Measurements from ENCODE around the gene GTPBP1.

Gene GTPBP1

DNA sequence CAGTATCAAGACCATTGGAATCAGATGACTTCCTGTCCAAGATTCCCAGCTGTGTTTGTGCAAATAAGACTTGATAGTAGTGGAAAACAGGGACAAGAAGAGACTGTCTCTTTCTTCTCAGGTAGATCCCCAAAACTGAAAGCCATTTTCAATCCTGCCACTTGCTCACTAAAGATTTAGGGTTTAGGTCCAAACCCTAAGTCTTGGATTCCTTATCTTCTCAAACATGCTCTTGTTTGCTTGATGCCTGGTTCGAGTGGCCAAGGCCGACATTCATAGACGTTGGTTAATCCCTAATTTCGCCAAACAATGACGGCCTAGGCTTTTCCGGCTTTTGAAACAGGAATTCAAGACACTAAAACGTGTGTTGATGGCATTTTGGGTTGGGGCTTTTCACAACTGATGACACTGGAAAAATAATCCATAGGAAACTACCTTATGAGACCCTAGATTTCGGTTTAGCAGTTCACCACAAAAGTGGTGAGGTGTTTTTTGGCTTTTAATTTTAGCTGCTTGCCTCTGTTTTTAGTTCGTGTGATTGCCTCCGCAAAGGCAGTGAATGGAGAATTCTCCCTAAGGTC lies 1.0 kb upstream of the GTPBP1 start:
- no peak for DNase-seq (ENCODE audit: low read depth)

DNA sequence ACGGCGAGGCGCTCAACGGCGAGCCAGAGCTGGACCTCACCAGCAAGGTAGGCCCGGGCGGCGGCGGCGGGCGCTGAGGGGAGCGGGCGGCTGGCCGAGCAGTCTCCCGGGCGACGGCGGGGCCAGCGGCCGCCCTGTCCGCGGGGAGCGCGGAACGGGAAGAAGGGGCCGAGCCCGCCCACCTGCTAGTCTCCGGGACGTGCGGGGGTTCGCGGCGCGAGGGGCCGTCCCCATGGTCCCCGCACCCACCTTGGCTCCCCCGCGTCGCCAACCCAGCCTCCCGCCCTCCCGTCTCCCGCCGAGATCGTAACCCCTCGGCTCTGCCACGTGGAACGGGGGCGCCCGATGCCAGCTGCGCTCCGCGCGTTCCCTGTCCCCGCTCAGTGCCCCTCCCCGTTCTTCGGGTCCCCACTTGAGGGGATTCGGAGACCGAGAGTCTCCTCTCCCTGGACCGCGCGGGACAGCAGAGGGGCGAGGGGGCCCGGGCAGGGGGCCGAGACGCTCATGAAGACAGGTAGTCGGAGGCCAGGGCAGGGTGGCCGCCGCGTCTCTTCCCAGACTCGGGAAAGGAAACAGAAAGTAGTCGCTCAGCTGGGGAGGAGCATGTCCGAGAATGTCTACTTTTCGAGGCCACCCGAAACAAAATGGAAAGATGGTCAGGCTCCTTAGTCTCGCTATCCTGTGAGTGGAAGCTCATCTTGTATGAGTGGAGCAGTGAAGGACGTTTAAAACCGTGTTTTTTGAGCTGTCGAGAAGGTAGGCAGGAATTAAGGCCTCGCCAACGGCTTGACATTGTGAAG lies 557 bp downstream of the GTPBP1 start:
- DNase-seq (ENCODE audit: low read depth): peak; percentile 60

DNA sequence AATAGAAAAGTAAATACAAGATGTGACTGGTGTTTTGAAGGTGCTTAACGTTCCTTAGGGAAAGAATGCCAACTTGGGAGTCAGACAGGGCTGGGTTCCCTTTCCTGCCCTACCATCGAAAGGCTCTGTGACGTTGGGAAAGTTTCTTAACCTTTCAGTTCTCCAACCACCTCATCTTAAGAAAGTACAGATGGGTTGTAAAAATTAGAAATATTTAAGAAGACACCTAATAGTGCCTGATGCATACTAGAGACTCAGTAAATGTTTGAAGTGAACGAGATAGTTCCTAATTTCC lies 1.1 kb downstream of the GTPBP1 start:
- no peak for DNase-seq (ENCODE audit: low read depth)

GRCh38 chr22:38707346-38707745 lies 1.6 kb downstream of the GTPBP1 start:
- peak; percentile 36 for DNase-seq (ENCODE audit: low read depth)

DNA sequence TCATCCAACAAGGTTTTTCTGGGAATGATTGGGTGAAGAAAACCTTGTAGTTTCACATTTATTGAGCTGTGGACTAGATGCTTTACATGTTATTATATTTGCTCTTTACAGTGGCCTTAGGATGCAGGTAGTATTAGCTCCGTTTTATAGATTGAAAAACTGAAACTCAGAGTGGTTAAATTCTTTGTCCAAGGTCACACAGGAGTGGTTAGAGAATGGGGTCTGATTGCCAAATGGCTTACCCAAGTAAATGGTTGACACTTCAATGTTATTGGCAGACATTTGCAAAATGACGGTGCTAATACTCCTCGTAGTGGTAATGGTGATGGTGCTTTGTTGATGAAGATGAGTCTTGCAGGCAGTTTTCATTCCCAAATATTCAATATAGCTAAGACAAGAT lies 2.2 kb downstream of the GTPBP1 start:
- DNase-seq (ENCODE audit: low read depth): no peak

DNA sequence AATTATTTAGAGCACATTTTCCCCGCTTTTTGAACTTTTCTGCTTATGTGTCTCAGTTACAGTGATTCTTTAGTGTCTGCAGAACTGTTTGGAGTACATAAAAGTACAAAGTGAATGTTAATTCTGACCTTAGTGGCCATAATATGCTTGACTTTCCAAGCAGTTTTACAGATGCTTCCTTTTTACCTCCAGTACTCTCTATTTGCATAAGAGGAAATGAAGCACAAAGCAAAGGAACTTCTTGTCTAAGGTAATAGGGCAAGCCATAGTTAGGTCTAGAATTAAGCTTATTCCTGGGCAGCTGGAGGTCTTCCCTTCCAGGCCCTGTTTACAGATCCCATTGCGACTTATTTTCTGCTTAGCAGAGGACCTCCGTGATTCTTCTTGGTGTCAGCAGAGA lies 3.6 kb downstream of the GTPBP1 start:
- DNase-seq (ENCODE audit: low read depth): no peak

DNA sequence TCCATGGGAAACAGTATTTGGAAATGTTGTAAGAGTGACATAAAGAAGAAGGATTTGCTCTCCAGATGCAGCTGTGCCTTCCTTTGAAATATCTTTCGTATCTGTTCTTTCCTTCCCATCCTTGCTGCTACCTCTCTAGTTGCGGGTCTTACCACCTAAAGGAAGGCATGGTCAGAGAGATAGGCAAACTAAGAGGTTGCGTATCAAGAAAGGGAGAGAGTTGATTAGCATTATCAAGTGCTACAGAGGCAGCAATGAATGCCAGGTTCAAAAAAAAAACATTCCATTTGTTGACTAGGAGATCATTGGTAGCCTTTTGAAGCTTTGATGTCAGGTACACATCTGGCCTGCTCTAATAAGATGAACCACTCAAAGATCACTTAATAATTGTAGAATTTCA lies 4.6 kb downstream of the GTPBP1 start:
- no peak for DNase-seq (ENCODE audit: low read depth)

DNA sequence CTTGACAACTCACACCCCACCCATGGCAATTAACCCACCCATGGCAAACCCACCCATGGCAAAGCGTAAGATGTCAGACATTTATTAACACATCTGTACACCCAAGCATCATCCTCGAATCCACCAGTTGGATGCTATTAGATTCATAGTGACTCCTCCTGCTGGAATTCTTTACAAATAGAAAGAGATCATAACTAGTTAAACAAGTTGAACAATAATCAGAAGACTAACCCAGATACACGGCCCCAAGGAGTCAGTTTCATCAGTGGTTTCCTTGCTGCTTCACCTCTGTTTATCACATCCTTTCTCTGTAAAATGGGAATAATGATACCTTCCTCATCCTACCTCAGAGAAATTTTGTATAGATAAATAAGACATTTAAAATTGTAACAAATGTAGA lies 5.1 kb downstream of the GTPBP1 start:
- DNase-seq (ENCODE audit: low read depth): no peak

GRCh38 chr22:38712486-38713207 lies 6.9 kb downstream of the GTPBP1 start:
- no peak for DNase-seq (ENCODE audit: low read depth)

GRCh38 chr22:38713921-38714320 lies 8.2 kb downstream of the GTPBP1 start:
- DNase-seq (ENCODE audit: low read depth): no peak

- DNase-seq (ENCODE audit: low read depth): no peak
Observed at GRCh38 chr22:38715176-38715764, 9.5 kb downstream of the GTPBP1 start.

GRCh38 chr22:38715852-38716251 lies 10.1 kb downstream of the GTPBP1 start:
- no peak for DNase-seq (ENCODE audit: low read depth)

GRCh38 chr22:38716271-38716670 lies 10.5 kb downstream of the GTPBP1 start:
- DNase-seq (ENCODE audit: low read depth): no peak

DNA sequence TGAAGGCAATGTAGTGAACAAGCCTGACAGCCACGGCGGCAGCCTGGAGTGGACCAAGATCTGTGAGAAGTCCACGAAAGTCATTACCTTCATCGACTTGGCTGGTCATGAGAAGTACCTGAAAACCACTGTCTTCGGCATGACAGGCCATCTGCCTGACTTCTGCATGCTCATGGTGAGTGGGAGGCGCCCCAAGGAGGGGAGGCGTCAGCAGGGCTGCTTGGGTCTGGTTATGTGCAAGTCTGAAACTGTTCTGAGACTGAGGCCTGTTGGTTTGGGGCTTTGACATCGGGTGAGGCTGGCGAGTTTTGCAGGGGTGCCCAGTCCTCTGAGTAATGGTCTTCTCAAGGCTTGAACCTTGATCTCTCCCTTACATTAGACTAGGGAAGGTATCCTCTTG lies 11.1 kb downstream of the GTPBP1 start:
- no peak for DNase-seq (ENCODE audit: low read depth)

DNA sequence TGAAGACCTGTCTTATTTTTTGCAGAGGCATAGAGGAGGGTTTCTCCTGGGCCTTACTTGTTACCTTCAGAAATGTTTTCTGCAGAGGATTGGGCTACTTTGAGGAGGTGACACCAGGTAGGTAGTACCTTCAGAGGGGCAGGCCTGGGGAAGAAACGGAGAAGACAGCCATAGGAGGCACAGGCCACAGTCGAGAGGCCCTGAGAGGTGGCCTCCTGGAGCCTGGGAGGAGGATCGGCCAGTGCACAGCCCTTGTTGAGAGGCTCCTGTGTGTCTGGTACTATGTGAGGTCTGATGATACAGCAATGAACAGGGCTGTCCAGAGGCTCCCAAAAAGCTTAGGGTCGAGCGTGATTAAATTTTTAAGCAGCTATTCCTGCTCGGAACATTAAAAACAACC lies 11.5 kb downstream of the GTPBP1 start:
- no peak for DNase-seq (ENCODE audit: low read depth)

DNA sequence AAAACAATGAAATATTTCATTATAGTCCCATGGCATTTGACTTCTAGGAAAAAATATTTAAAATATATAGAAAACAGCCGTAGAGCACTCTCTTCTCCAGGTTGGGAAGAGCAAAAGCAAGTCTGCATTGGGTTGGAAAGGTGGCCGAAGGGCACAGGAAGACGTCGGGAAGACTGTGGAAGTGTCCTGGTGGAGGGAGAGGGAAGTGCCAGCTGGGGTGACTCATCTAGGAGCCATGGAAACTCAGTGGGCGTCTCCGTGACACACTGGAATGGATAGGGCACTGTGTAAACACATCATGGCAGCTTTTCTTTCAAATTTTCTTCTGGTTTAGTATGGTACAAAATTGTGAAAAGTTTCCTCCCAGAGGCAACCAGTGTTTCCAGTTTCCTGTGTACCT lies 12.7 kb downstream of the GTPBP1 start:
- peak; percentile 88 for DNase-seq (ENCODE audit: low read depth)

DNA sequence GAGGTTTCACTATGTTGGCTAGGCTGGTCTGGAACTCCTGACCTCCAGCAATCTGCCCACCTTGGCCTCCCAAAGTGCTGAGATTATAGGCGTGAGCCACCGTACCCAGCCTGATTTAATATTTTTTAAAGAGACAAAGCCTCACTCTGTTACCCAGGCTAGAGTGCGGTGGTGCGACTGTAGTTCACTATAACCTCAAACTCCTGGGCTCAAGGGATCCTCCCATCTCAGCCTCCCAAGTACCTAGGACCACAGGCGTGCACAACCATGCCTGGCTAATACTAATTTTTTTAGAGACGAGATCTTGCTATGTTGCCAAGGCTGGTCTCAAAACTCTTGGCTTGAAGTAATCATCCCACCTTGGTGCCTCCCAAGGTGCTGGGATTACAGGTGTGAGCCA lies 13.5 kb downstream of the GTPBP1 start:
- DNase-seq (ENCODE audit: low read depth): no peak

GRCh38 chr22:38720350-38720749 lies 14.6 kb downstream of the GTPBP1 start:
- DNase-seq (ENCODE audit: low read depth): no peak

- no peak for DNase-seq (ENCODE audit: low read depth)
Observed at GRCh38 chr22:38721551-38721950, 15.8 kb downstream of the GTPBP1 start.

- DNase-seq (ENCODE audit: low read depth): no peak
Observed at GRCh38 chr22:38724176-38724575, 18.4 kb downstream of the GTPBP1 start.

GRCh38 chr22:38724926-38725571 lies 19.3 kb downstream of the GTPBP1 start:
- peak; percentile 57 for DNase-seq (ENCODE audit: low read depth)

DNA sequence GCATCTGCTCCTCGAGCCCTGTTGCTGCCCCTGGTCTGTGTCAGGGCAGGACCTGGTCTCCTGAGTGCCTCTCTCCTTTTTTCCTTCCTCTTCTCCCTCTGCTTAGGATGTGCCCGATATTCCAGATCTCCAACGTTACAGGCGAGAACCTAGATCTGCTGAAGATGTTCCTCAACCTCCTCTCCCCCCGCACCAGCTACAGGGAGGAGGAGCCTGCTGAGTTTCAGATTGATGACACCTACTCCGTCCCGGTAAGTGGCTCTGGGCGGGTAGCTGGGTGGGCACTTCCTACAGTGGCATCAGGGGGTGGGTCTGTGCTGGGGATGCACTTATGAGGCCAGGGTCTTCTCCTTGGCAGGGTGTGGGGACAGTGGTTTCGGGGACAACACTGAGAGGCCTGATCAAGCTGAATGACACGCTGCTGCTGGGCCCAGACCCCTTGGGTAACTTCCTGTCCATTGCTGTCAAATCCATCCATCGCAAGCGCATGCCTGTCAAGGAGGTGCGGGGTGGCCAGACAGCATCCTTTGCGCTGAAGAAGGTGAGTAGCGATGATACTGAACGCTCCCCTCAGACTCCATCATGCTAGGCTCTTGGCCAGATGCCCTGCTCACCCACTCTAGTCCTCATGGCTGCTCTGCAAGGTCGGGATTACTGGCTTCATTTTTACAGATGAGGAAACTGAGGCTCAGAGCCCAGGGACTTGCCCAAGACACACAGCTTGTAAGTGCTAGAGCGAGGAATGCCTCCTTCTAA lies 20.3 kb downstream of the GTPBP1 start:
- no peak for DNase-seq (ENCODE audit: low read depth)

All from EH (cell line).